Measurements from ENCODE around the gene DSTN. TPM values are rescaled to one million over a fixed set of nuclear protein-coding genes. Genes with fewer than 3 reads are reported as not detected.

Gene DSTN
- total and polyA plus RNA-seq, 9 of the 15 experiments (the other 6 are each of a cell fraction or from before 2014, with no cell fraction given) = 25.7 to 88.3 (median 61.0) TPM

DNA sequence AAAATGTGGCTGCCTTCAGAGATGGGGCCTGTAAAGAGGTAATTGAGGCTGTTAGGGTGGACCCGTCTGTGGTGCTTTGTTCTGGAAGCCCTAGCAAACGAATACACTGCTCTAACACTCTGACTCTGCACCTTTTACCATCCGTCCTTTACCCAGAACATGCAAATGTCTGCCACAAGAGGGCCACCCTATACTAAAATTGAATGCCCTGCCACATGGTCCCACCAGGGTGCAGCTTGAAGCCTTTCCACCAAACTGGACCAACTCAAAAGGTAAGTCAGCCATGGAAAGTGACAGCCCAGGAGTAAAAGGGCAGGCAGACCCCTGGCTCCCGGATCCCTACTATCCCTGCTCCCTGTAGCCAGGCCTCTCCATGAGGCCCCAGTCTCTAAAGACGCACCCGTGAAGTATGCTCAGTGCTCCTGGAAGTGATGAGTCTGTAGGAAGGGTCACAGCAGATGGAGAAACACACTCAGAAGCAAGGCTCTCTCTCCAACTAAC, 32.9 kb upstream of the DSTN start (continued):
- TF ChIP-seq, protein P1, sequence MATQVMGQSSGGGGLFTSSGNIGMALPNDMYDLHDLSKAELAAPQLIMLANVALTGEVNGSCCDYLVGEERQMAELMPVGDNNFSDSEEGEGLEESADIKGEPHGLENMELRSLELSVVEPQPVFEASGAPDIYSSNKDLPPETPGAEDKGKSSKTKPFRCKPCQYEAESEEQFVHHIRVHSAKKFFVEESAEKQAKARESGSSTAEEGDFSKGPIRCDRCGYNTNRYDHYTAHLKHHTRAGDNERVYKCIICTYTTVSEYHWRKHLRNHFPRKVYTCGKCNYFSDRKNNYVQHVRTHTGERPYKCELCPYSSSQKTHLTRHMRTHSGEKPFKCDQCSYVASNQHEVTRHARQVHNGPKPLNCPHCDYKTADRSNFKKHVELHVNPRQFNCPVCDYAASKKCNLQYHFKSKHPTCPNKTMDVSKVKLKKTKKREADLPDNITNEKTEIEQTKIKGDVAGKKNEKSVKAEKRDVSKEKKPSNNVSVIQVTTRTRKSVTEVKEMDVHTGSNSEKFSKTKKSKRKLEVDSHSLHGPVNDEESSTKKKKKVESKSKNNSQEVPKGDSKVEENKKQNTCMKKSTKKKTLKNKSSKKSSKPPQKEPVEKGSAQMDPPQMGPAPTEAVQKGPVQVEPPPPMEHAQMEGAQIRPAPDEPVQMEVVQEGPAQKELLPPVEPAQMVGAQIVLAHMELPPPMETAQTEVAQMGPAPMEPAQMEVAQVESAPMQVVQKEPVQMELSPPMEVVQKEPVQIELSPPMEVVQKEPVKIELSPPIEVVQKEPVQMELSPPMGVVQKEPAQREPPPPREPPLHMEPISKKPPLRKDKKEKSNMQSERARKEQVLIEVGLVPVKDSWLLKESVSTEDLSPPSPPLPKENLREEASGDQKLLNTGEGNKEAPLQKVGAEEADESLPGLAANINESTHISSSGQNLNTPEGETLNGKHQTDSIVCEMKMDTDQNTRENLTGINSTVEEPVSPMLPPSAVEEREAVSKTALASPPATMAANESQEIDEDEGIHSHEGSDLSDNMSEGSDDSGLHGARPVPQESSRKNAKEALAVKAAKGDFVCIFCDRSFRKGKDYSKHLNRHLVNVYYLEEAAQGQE (IDR thresholded peaks at IDR 0.05; ENCODE audit: borderline replicate concordance) = peak; percentile 87
- TF ChIP-seq, protein P1 (CRISPR knock-in tag; IDR thresholded peaks at IDR 0.05; ENCODE audit: low read depth) = no peak
- TF ChIP-seq ARID2 (IDR thresholded peaks at IDR 0.05) (peak; percentile 68; the same call in 1 of the 2 replicates), SMC3 (conservative IDR thresholded peaks at IDR 0.05; ENCODE audit: insufficient read depth, low read depth, low read length) (peak; percentile 87), CTBP1 (IDR thresholded peaks at IDR 0.05; ENCODE audit: borderline replicate concordance) (peak; percentile 38; the same call in 1 of the 2 replicates), RAD21 (CRISPR knock-in tag; conservative IDR thresholded peaks at IDR 0.05 in 1 of 2, IDR thresholded peaks at IDR 0.05 in 1 of 2) (peak; percentile 83 to 94), SMARCA4 (IDR thresholded peaks at IDR 0.05) (no peak), TARDBP (IDR thresholded peaks at IDR 0.05) (no peak)
- TF ChIP-seq, protein P2, sequence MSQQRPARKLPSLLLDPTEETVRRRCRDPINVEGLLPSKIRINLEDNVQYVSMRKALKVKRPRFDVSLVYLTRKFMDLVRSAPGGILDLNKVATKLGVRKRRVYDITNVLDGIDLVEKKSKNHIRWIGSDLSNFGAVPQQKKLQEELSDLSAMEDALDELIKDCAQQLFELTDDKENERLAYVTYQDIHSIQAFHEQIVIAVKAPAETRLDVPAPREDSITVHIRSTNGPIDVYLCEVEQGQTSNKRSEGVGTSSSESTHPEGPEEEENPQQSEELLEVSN (IDR thresholded peaks at IDR 0.05; ENCODE audit: borderline replicate concordance in 1 of 2, extremely low read depth in 1 of 2, insufficient read depth in 1 of 2, insufficient read length in 1 of 2, low read depth in 1 of 2, low read length in 1 of 2, poor library complexity in 1 of 2, severe bottlenecking in 1 of 2) = peak in 1 of 2 experiments; percentile 23
- TF ChIP-seq, protein P3, sequence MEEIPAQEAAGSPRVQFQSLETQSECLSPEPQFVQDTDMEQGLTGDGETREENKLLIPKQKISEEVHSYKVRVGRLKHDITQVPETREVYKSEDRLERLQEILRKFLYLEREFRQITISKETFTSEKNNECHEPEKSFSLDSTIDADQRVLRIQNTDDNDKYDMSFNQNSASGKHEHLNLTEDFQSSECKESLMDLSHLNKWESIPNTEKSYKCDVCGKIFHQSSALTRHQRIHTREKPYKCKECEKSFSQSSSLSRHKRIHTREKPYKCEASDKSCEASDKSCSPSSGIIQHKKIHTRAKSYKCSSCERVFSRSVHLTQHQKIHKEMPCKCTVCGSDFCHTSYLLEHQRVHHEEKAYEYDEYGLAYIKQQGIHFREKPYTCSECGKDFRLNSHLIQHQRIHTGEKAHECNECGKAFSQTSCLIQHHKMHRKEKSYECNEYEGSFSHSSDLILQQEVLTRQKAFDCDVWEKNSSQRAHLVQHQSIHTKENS (CRISPR knock-in tag; IDR thresholded peaks at IDR 0.05) = no peak
- TF ChIP-seq, protein P4, sequence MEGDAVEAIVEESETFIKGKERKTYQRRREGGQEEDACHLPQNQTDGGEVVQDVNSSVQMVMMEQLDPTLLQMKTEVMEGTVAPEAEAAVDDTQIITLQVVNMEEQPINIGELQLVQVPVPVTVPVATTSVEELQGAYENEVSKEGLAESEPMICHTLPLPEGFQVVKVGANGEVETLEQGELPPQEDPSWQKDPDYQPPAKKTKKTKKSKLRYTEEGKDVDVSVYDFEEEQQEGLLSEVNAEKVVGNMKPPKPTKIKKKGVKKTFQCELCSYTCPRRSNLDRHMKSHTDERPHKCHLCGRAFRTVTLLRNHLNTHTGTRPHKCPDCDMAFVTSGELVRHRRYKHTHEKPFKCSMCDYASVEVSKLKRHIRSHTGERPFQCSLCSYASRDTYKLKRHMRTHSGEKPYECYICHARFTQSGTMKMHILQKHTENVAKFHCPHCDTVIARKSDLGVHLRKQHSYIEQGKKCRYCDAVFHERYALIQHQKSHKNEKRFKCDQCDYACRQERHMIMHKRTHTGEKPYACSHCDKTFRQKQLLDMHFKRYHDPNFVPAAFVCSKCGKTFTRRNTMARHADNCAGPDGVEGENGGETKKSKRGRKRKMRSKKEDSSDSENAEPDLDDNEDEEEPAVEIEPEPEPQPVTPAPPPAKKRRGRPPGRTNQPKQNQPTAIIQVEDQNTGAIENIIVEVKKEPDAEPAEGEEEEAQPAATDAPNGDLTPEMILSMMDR (IDR thresholded peaks at IDR 0.05 in 2 of 3, conservative IDR thresholded peaks at IDR 0.05 in 1 of 3; ENCODE audit: insufficient read depth in 2 of 3, low read depth in 1 of 3, low read length in 3 of 3) = peak; percentile 87 to 98 (median 94)
